Epithelial cell of esophagus (primary cell): ENCODE results near the gene EN2.
A peak's percentile ranks its signal among the peaks of the same experiment; 100 is the strongest.

Experiments used
- DNase-seq: peaks from one replicate; pipeline ENCODE4 v3.0.0; 2010; ENCODE audit warnings: low read depth
- H3K4me3 ChIP-seq: 2 replicates; pipeline ENCODE4 v1.5.1; 2011; ENCODE audit warnings: mild to moderate bottlenecking, low read length, control low read depth
- CTCF ChIP-seq: IDR thresholded peaks from 2 replicates; pipeline ENCODE4 v1.5.1; 2011; ENCODE audit warnings: low read depth, mild to moderate bottlenecking, low read length, control low read depth, inconsistent platforms; ENCODE audit not compliant: insufficient read depth; ENCODE audit errors: missing control alignments

The EN2 gene

DNA sequence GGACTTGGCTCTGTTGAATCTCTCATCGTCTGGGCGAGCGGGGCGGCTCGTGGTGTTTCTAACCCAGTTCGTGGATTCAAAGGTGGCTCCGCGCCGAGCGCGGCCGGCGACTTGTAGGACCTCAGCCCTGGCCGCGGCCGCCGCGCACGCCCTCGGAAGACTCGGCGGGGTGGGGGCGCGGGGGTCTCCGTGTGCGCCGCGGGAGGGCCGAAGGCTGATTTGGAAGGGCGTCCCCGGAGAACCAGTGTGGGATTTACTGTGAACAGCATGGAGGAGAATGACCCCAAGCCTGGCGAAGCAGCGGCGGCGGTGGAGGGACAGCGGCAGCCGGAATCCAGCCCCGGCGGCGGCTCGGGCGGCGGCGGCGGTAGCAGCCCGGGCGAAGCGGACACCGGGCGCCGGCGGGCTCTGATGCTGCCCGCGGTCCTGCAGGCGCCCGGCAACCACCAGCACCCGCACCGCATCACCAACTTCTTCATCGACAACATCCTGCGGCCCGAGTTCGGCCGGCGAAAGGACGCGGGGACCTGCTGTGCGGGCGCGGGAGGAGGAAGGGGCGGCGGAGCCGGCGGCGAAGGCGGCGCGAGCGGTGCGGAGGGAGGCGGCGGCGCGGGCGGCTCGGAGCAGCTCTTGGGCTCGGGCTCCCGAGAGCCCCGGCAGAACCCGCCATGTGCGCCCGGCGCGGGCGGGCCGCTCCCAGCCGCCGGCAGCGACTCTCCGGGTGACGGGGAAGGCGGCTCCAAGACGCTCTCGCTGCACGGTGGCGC, at the start of gene EN2:
EN2 (plus strand) TSS at position 19 of the 767 bp plus-strand sequence; CDS start at position 268, 249 bp downstream.
- peak within 1 kb of the TSS; percentile 41 for H3K4me3 ChIP-seq
- TF ChIP-seq CTCF = no peak
- DNase-seq = peak; percentile 9

DNA sequence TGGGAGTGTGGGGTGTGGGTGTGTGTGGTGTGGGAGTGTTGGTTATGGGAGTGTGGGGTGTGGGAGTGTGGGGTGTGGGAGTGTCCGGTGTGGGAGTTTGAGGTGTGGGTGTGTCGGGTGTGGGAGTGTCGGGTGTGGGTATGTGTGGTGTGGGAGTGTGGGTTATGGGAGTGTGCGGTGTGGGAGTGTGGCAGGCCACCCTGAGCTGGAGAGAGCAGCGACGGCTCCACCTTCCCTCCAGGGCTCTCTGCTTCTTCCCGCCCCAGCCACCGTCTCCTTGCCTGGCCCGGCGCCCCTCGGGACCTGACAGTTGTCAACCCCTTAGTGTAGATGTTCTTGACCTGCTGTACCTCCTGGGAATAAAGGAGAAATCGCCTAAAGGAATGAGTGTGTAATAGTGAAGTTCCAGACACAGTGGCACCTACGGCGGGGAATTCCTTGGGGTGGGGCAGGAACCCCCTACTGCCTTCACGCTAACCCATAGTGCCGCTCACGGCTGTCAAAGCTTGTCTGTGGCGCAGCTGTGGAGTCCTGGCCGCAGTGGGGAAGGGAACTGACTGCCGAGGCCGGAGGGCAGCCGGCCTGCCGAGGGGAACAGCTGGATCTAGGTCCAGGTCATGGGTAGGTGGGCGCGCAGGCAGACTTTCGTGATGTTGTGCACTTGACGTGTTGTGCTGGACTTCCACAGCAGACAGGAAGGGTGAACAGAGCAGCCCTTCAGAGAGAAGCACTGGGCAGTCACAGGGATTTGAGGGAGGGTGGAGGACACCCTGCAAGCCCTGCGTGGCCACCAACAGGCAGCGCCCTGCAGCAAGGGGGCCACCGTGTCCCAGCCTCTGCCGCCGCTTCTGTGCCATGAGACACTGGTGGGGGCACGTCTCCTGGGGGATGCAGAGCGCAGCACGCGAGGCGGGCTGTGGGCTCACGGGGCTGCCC, 49.0 kb upstream of the EN2 start:
- H3K4me3 ChIP-seq = no peak overlapping the region
- no peak for DNase-seq
- TF ChIP-seq CTCF = no peak

DNA sequence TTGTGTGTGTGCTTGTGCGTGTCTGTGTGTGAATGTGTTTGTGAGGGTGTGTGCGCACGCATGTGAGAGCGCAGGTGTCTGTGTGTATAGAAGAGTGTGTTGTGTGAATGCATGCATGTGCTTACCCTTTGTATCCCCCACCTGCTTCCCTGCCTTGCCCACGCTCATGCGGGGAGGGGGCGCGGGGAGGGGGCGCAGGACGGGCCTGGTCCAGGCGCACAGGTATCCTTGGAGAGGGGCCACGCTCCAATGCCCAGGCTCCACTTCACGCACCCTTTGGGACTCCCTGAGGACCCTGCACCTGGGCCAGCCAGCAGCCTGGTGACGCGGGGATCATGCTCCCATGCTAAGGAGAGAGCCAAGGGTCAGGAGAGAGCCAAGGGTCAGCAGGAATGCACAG, 47.9 kb upstream of the EN2 start:
- DNase-seq = no peak
- TF ChIP-seq CTCF = no peak
- no peak overlapping the region for H3K4me3 ChIP-seq

- H3K4me3 ChIP-seq = no peak overlapping the region
- no peak for DNase-seq
- no peak for TF ChIP-seq CTCF
Measured at GRCh38 chr7:155410431-155410830, 47.5 kb upstream of the EN2 start.

GRCh38 chr7:155411718-155412415, 46.1 kb upstream of the EN2 start:
- TF ChIP-seq CTCF = no peak
- no peak overlapping the region for H3K4me3 ChIP-seq
- no peak for DNase-seq

DNA sequence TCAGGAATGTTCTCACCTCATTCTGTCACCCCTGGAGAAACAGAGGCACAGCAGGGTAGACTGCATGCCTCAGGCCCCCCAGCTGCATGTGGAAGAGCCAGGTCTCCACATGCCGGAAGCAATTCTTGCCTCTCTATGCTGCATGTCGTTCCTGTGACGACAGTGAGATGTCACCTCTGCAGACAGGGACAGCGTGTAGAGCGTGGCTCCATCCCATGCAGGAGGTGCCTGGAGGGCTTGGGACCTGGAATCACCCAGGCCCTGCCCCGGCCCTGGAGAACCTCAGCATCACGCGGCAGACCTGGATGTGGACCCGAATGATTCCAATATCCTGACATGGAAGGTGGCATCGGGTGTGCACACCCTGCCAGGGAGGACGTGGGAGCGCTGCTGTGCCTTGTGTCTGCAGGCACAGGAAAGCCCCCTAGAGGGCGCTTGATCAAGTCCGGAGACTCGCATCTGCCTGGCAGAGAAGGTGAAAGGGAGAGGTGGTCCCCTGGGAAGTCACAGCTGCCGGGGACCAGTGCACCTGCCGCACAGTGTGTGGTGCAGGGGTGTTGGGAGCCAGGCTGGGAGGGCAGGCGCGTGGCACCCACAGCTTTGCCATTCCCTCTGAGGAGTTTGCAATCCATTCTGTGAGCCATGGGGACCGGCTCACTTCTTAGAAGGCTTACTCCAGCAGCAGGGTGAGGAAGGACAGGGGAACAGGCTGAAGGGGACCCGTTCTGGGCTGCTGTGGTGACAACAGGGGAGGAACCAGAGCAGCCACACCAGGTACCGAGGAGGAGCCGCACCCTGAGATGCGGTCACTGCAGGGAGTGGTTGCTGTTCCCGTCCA, 45.3 kb upstream of the EN2 start:
- peak; percentile 20 for TF ChIP-seq CTCF
- no peak overlapping the region for H3K4me3 ChIP-seq
- DNase-seq = peak; percentile 3
